GM12865 (cell line): ENCODE results near the gene LRRN4CL.
"Not testable (repeated sequence)": the region's sequence is repeated elsewhere in the genome, so short reads cannot be mapped to it uniquely, and the experiment has no call there.

Source experiments
- DNase-seq: peaks from one replicate; pipeline ENCODE4 v3.0.0; 2010; ENCODE audit warnings: low read depth
- H3K4me3 ChIP-seq: 2 replicates; pipeline ENCODE4 v1.5.1; 2011; ENCODE audit warnings: mild to moderate bottlenecking, low read depth, low read length, control low read depth
- CTCF ChIP-seq: IDR thresholded peaks from 2 replicates; pipeline ENCODE4 v1.5.1; 2011; ENCODE audit warnings: low read length, control low read depth, low read depth, inconsistent platforms; ENCODE audit not compliant: insufficient read depth; ENCODE audit errors: missing control alignments

Gene LRRN4CL

GRCh38 chr11:62689421-62690183 is at the start of gene LRRN4CL:
Gene LRRN4CL (minus strand): TSS chr11:62689530. CDS start chr11:62688508, 1,022 bp downstream.
- no peak for TF ChIP-seq CTCF
- no peak for DNase-seq
- H3K4me3 ChIP-seq: no peak within 1 kb of the TSS

- TF ChIP-seq CTCF: no peak
- no peak for DNase-seq
- H3K4me3 ChIP-seq: no peak overlapping the region
Measured at GRCh38 chr11:62737196-62737595, 47.9 kb upstream of the LRRN4CL start.

GRCh38 chr11:62732830-62733229 is 43.5 kb upstream of the LRRN4CL start:
- TF ChIP-seq CTCF: no peak
- peak; percentile 34 for DNase-seq
- H3K4me3 ChIP-seq: no peak overlapping the region

- not testable (repeated sequence) for DNase-seq
- peak overlapping the region; percentile 93 for H3K4me3 ChIP-seq
Measured at GRCh38 chr11:62730076-62730475, 40.7 kb upstream of the LRRN4CL start.

- H3K4me3 ChIP-seq: peak within 1 kb of the TSS; percentile 99
- peak; percentile 89 for DNase-seq
- TF ChIP-seq CTCF: no peak
Measured at GRCh38 chr11:62728171-62728988, 39.0 kb upstream of the LRRN4CL start, which contains the start of gene TTC9C. Gene TTC9C (plus strand): TSS chr11:62728486. CDS start chr11:62728849, 363 bp downstream.

GRCh38 chr11:62727872-62728170 is 38.5 kb upstream of the LRRN4CL start:
- peak overlapping the region; percentile 93 for H3K4me3 ChIP-seq
- peak; percentile 98 for DNase-seq
- TF ChIP-seq CTCF: no peak

GRCh38 chr11:62727165-62727871 is 38.0 kb upstream of the LRRN4CL start, which contains the start of gene HNRNPUL2:
Gene HNRNPUL2 (minus strand): TSS chr11:62727457. CDS start chr11:62727156, 301 bp downstream.
- peak; percentile 100 for DNase-seq
- peak within 1 kb of the TSS; percentile 99 for H3K4me3 ChIP-seq
- no peak for TF ChIP-seq CTCF
